Measurements from ENCODE around the gene PAX7.

The PAX7 gene

DNA sequence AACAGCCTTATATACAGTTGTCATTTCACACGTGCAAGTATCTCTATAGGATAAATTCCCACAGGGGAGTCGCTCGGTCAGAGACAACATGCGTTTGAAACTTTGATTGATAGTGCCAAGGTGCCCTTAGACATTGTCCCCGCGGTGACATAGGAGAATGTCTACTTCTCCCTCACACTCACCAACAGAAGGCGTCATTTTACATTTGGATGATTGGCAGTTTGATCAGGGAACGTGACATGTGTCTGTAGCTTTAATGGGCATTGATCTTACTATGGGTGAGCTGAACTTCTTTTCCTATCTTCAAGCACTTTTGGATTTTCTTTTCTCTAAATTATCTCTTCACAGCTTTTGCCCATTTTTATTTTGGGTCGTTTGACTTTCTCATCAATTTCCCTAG is 42.6 kb upstream of the PAX7 start:
- TF ChIP-seq SIN3A (IDR thresholded peaks at IDR 0.05; ENCODE audit: borderline replicate concordance, insufficient read depth, low read length), result no peak
- no peak for TF ChIP-seq TAF1 (IDR thresholded peaks at IDR 0.05; ENCODE audit: borderline replicate concordance, insufficient read depth, low read length)
- TF ChIP-seq FOXP2 (optimal IDR thresholded peaks at IDR 0.05; ENCODE audit: borderline replicate concordance, extremely low read depth, extremely low read length, insufficient read depth), result no peak
- TF ChIP-seq POLR2AphosphoS5 (IDR thresholded peaks at IDR 0.05; ENCODE audit: low read depth, low read length), result no peak
- TF ChIP-seq, protein P1, sequence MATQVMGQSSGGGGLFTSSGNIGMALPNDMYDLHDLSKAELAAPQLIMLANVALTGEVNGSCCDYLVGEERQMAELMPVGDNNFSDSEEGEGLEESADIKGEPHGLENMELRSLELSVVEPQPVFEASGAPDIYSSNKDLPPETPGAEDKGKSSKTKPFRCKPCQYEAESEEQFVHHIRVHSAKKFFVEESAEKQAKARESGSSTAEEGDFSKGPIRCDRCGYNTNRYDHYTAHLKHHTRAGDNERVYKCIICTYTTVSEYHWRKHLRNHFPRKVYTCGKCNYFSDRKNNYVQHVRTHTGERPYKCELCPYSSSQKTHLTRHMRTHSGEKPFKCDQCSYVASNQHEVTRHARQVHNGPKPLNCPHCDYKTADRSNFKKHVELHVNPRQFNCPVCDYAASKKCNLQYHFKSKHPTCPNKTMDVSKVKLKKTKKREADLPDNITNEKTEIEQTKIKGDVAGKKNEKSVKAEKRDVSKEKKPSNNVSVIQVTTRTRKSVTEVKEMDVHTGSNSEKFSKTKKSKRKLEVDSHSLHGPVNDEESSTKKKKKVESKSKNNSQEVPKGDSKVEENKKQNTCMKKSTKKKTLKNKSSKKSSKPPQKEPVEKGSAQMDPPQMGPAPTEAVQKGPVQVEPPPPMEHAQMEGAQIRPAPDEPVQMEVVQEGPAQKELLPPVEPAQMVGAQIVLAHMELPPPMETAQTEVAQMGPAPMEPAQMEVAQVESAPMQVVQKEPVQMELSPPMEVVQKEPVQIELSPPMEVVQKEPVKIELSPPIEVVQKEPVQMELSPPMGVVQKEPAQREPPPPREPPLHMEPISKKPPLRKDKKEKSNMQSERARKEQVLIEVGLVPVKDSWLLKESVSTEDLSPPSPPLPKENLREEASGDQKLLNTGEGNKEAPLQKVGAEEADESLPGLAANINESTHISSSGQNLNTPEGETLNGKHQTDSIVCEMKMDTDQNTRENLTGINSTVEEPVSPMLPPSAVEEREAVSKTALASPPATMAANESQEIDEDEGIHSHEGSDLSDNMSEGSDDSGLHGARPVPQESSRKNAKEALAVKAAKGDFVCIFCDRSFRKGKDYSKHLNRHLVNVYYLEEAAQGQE (IDR thresholded peaks at IDR 0.05; ENCODE audit: insufficient read depth in 1 of 2, low read depth in 2 of 2, low read length in 2 of 2), result no peak

DNA sequence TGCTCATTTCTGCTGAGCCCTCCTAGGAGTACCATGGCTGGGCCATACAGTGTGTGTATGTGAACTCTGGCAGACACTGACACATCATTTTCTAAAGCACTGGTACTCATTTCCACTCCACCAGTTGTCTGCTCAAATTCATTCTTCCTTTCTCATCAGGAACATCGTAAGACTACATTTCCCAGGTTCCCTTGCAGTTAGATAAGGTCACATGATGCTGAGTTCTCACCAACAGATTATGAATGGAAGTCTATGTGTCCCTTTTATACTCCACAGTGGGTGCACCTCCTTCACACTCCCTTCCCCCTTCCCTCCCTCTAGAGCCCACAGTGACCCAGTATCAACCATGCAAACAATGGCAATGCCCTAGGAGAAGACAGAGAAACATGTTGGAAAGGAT is 38.3 kb upstream of the PAX7 start:
- TF ChIP-seq FOXP2 (optimal IDR thresholded peaks at IDR 0.05; ENCODE audit: borderline replicate concordance, extremely low read depth, extremely low read length, insufficient read depth) (no peak), SIN3A (IDR thresholded peaks at IDR 0.05; ENCODE audit: borderline replicate concordance, insufficient read depth, low read length) (no peak), POLR2AphosphoS5 (IDR thresholded peaks at IDR 0.05; ENCODE audit: low read depth, low read length) (no peak), TAF1 (IDR thresholded peaks at IDR 0.05; ENCODE audit: borderline replicate concordance, insufficient read depth, low read length) (no peak)
- TF ChIP-seq, protein P1 (IDR thresholded peaks at IDR 0.05; ENCODE audit: insufficient read depth in 1 of 2, low read depth in 2 of 2, low read length in 2 of 2), result no peak

DNA sequence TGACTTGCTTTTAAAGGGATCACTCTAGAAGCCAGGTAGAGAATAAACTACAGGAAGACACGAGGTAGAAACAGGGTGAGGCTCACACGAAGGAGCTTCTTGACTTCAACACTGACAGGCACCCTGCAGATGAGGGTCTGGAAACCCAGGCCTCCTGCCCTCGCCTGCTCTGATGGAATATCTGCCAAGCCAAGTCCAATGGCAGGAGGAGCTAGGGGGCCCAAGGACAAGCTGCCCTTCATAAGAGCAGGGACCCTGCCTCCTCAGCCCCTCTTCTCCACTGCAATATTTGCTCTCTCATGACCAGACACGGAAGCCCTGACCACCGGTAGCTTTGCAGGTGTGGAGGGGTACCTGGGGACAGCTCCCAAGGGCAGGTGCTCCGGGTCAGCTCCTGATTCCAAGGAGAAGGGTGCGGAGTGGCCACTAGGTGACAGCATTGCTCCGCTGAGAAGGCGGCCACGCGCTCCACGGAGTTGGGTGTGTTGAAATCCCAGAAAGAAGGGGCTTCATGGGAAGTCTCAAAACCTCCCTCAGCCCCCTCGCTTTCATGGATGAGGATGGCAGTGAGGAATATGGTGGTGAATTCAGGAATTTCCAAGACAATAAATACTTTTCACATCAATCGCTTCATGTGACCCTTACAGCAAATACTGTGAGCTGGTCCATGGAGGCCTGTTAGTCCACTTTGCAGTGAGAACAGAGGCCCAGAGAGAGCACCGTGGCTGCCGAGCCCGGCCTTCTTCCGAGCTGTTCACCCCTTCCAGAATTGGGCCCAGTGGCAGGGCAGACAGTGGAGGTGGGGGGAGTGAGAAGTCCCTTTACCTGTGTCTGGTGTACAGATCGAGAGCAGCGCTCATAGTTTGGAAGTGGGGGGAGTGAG is 33.2 kb upstream of the PAX7 start:
- TF ChIP-seq POLR2AphosphoS5 (IDR thresholded peaks at IDR 0.05; ENCODE audit: low read depth, low read length) (no peak), TAF1 (IDR thresholded peaks at IDR 0.05; ENCODE audit: borderline replicate concordance, insufficient read depth, low read length) (no peak)

DNA sequence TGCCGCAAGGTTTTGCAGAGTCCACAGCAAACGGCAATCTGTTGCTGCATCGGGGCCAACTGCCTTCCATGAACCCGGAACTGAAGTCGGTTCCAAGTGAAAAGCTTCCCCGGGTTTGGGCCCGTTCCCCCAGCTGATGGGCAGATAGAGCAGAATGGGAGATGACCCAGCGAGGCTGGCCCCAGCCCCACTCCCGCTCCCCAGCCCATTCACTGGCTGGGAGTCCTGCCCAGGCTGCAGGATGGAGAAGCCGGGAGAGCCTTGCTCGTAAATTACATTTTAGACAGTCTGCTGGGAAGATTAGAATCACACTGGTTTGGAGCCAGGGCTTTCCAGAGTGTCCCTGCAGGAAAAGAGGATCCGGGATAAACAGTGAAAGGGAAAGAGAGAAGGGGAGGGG is 31.6 kb upstream of the PAX7 start:
- TF ChIP-seq POLR2AphosphoS5 (IDR thresholded peaks at IDR 0.05; ENCODE audit: low read depth, low read length) (no peak), FOXP2 (optimal IDR thresholded peaks at IDR 0.05; ENCODE audit: borderline replicate concordance, extremely low read depth, extremely low read length, insufficient read depth) (no peak), TAF1 (IDR thresholded peaks at IDR 0.05; ENCODE audit: borderline replicate concordance, insufficient read depth, low read length) (no peak), SIN3A (IDR thresholded peaks at IDR 0.05; ENCODE audit: borderline replicate concordance, insufficient read depth, low read length) (no peak)
- TF ChIP-seq, protein P1 (IDR thresholded peaks at IDR 0.05; ENCODE audit: insufficient read depth in 1 of 2, low read depth in 2 of 2, low read length in 2 of 2), result no peak

DNA sequence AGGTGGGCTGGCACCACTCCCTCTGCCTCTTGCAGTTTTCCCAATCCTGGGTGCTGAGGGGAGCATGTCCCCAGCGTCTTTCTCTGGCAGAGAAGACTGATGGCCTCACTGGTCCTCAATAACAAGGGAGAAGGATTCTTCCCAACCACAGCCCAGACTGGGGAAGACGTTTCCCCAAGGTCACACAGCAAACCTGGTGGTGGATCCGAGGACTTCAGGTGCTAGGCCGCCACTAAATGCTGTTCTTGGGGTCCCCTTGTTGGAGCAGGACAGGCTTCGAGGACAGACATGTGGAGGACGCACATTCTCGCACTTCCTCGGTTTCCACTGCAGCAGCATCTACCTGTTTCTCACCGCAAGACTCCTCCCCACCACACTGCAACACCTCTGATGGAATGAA is 30.9 kb upstream of the PAX7 start:
- TF ChIP-seq TAF1 (IDR thresholded peaks at IDR 0.05; ENCODE audit: borderline replicate concordance, insufficient read depth, low read length) (no peak), FOXP2 (optimal IDR thresholded peaks at IDR 0.05; ENCODE audit: borderline replicate concordance, extremely low read depth, extremely low read length, insufficient read depth) (no peak), SIN3A (IDR thresholded peaks at IDR 0.05; ENCODE audit: borderline replicate concordance, insufficient read depth, low read length) (no peak), POLR2AphosphoS5 (IDR thresholded peaks at IDR 0.05; ENCODE audit: low read depth, low read length) (no peak)
- TF ChIP-seq, protein P1 (IDR thresholded peaks at IDR 0.05; ENCODE audit: insufficient read depth in 1 of 2, low read depth in 2 of 2, low read length in 2 of 2), result no peak

Measured in PFSK-1 (cell line).